Measurements from ENCODE around the gene SEMA4B. TPM values are rescaled to one million over a fixed set of nuclear protein-coding genes. Genes with fewer than 3 reads are reported as not detected.
"Not testable (repeated sequence)": the region's sequence is repeated elsewhere in the genome, so short reads cannot be mapped to it uniquely, and the experiment has no call there.

The SEMA4B gene
- total RNA-seq, 1 donor, result 13.7 TPM

DNA sequence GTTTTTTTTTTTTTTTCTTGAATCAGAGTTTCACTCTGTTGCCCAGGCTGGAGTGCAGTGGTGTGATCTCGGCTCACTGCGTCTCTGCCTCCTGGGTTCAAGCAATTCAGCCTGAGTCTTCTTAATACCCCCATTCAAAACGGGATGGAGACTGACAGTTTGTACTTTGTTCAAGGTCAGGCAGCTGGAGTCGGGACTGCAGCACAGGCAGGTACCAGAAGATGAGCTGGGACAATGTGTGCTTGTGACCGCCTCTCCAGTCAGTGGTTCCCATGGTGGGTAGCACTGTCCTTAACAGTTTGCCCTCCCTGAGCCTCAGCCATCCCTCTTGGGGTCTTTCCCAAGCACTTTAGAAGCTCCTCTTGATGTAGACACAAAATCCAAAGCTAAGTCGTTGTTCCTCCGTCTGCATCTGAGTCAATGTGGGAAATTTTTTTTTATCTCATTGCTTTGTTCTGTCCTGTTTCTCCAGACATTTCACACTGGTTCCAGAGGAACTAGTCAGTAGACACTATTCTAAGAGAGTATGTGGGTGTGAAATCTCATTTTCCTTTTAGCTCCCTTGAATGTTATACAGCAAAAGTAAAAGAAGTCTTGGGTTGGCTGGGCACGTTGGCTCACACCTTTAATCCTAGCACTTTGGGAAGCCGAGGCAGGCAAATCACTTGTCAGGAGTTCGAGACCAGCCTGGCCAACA lies 43.0 kb downstream of the SEMA4B start:
- no peak for DNase-seq (ENCODE audit: low read depth in 2 of 3, low spot score in 2 of 3)

GRCh38 chr15:90248789-90249202 lies 47.7 kb downstream of the SEMA4B start:
- DNase-seq (ENCODE audit: low read depth in 2 of 3, low spot score in 2 of 3), result no peak

DNA sequence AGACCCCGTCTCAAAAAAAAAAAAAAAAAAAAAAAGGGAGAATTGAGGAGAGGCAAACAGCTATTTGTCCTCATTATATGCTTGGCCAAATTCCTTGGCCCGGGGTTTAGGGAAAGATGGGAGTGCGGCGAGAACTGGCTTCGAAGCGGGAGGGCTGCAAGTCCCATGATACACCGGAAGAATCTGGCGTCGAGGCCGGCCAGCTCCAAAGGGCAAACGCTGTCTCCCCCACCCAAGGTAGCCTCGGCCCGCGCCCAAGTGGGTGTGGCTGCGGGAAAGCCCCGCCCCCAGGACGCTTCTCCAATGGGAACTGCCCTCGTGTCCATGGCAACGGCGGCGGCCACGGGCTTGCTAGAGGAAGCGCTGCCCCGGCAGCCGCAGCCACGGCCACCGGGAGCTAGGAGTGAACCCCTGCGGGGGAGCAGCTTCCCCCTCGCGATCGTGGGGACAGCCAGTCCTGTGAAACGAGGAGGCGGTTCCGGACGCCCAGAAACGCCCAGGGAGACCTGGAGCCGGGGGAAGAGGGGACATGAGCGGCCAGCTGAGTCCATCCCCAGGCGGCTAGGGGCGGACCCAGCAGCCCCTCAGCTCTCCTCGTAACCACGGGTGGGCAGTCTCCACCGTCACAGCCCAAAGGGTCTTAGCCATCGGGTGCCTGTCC lies 48.2 kb downstream of the SEMA4B start, which contains the start of gene TTLL13:
TTLL13 (plus strand) TSS at position 354 of the 661 bp plus-strand sequence. CDS start 1,075 bp downstream, outside the sequence.
- peak in 2 of 3 donors; percentile 81 to 86 for DNase-seq (ENCODE audit: low read depth in 2 of 3, low spot score in 2 of 3)

DNA sequence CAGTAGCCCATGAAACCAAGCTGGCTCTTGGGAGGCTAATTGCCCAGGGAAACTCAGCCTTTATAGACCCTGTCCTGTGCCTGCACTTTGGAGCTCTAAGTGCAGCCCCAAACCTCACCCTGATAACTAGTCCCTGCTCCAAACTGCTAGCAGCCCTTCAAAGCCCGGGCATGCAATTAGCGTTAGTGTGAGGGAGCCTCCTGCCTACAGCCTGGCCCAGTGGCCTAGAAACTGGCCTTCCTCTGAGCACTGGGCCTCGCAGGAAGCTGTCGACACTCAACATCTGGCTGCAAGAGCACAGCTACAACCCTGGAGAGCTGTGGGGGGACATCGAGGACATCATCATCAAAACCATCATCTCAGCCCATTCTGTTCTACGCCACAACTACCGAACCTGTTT lies 56.6 kb downstream of the SEMA4B start:
- no peak for DNase-seq (ENCODE audit: low read depth in 2 of 3, low spot score in 2 of 3)

GRCh38 chr15:90259524-90259923 lies 58.4 kb downstream of the SEMA4B start:
- no peak for DNase-seq (ENCODE audit: low read depth in 2 of 3, low spot score in 2 of 3)

- DNase-seq (ENCODE audit: low read depth in 2 of 3, low spot score in 2 of 3), result not testable (repeated sequence)
Measured at GRCh38 chr15:90260731-90261130, 59.6 kb downstream of the SEMA4B start.

DNA sequence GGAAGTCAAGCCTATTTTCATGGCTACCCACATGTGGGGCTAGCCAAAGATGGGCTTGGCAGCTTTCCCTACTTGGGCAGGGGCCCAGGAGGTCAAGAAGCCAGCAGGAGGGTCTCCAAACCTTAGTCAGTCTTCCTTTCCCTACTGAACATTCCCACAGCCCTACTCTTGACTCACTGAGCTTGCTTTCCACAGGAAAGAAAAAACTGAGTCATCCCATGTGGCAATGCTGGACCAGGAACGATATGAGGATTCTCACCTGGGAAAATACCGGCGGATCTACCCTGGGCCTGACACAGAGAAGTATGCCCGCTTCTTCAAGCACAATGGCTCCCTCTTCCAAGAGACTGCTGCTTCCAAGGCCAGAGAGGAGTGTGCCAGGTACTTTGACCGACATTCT lies 60.7 kb downstream of the SEMA4B start:
- DNase-seq (ENCODE audit: low read depth in 2 of 3, low spot score in 2 of 3), result no peak

DNA sequence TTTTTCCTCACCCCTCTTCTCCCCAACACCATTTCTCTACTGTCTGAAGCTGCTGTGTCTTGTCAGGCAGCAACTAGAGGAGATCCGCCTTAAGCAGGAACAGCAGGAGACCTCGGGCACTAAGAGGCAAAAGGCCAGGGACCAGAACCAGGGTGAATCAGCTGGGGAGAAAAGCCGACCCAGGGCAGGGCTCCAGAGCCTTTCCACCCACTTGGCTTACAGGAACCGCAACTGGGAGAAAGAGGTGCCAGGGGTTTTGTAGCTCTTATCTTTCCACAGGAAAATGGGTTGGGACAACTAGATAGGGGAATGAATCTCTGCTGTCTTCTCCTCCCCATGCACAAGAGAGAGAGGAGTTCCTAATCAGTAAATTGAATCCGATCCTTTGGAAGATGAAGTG lies 61.3 kb downstream of the SEMA4B start:
- no peak for DNase-seq (ENCODE audit: low read depth in 2 of 3, low spot score in 2 of 3)

- no peak for DNase-seq (ENCODE audit: low read depth in 2 of 3, low spot score in 2 of 3)
Measured at GRCh38 chr15:90264671-90265070, 63.5 kb downstream of the SEMA4B start.

- DNase-seq (ENCODE audit: low read depth in 2 of 3, low spot score in 2 of 3), result peak; percentile 77 to 94 (median 91)
Measured at GRCh38 chr15:90265271-90266060, 64.3 kb downstream of the SEMA4B start, which contains the start of gene NGRN. NGRN (plus strand) TSS chr15:90265672; CDS start chr15:90265713, 41 bp downstream.

DNA sequence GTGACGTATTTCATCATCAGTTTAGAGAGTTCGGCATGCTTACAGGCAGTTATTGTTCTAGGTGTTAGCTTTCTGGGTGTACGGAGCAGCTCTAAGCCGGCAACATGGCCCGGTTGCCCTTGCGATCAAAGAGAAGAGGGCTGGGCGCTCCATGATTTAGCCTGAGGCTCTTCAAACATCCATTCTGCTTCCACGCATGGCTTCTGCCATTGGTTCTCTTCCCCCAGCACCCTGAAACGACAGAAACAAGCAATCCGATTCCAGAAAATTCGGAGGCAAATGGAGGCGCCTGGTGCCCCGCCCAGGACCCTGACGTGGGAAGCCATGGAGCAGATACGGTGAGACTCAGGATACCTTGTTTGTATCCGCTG lies 64.9 kb downstream of the SEMA4B start:
- no peak for DNase-seq (ENCODE audit: low read depth in 2 of 3, low spot score in 2 of 3)

DNA sequence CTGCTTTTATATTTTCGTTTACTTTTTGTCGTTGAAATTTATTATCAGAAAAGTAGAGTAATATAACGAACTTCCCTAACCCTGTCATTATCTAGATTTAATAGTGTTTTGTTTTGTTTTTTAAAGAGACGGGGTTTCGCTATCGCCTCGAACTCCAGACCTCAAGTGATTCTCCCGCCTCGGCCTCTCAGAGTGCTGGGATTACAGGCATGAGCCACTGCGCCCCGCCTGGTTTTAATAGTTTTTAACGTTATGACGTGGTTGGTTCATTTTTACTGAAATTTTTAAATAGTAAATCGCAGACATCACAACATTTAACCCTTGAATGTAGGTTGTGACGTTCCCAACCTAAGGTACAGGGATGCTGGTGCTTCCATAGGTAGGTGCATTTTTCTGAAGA lies 65.4 kb downstream of the SEMA4B start:
- peak in 1 of 3 donors; percentile 12 for DNase-seq (ENCODE audit: low read depth in 2 of 3, low spot score in 2 of 3)

DNA sequence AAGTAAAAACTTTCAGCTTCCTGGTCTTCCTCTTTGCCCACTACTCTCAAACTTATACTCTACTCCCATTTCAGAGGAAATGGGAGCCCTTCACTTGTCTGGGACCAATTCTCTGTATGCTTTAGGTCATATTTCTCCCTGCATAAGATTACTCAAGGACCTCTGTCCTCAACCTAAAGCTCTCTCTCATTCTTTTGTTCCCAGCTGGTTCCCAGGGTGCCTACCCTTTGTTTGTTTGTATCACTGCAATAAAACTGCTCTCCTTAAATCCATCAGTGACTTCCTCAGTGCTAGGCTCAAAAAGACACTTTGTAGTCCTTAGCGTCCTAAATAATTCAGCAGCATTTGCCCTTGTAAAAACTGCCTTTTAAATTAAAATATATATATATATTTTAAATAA lies 67.3 kb downstream of the SEMA4B start:
- no peak for DNase-seq (ENCODE audit: low read depth in 2 of 3, low spot score in 2 of 3)

GRCh38 chr15:90270502-90271150 lies 69.5 kb downstream of the SEMA4B start:
- DNase-seq (ENCODE audit: low read depth in 2 of 3, low spot score in 2 of 3), result no peak

DNA sequence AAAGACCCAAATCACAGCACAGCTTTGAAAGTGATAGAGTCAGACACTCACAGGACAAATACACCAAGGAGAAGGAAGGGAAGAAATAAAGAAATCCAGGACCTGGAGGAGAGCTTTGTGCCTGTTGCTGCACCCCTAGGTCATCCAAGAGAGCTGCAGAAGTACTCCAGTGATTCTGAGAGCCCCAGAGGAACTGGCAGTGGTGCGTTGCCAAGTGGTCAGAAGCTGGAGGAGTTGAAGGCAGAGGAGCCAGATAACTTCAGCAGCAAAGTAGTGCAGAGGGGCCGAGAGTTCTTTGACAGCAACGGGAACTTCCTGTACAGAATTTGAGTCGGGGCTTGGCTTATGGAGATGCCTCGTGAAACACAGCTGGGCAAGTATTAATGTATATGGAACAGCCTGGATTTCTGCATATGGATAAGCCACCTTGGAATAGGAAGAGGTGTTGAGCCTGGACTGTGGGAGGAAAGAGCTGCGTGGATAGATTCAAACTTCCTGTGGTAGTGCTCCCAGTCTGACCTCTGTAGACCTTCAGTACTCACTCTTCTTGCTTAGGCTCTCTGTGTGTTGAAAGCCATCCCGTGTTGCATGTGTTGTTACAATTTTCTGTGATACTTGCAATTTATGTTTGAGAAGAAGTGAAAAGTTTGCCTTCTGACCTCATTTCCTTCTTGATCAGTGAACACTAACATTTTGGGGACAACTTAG lies 70.5 kb downstream of the SEMA4B start:
- no peak for DNase-seq (ENCODE audit: low read depth in 2 of 3, low spot score in 2 of 3)

DNA sequence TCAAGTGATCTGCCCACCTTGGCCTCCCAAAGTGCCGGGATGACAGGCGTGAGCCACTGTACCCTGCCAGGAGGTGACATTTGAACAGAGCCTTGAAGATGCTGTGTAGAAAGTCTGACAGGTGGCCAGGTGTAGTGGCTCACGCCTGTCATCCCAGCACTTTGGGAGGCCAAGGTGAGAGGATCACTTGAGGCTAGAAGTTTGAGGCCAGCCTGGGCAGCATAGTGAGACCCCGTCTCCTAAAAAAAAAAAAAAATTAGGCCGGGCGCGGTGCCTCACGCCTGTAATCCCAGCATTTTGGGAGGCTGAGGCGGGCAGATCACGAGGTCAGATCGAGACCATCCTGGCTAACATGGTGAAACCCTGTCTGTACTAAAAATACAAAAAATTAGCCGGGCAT lies 77.3 kb downstream of the SEMA4B start:
- not testable (repeated sequence) for DNase-seq (ENCODE audit: low read depth in 2 of 3, low spot score in 2 of 3)

Data from hematopoietic multipotent progenitor cell (in vitro differentiated cells).